ENCODE results near the gene LRRTM1. TPM values are rescaled to one million over a fixed set of nuclear protein-coding genes. Genes with fewer than 3 reads are reported as not detected.

Gene LRRTM1
- total and polyA plus RNA-seq, 9 donors: 0.27 to 1.7 (median 0.64) TPM

DNA sequence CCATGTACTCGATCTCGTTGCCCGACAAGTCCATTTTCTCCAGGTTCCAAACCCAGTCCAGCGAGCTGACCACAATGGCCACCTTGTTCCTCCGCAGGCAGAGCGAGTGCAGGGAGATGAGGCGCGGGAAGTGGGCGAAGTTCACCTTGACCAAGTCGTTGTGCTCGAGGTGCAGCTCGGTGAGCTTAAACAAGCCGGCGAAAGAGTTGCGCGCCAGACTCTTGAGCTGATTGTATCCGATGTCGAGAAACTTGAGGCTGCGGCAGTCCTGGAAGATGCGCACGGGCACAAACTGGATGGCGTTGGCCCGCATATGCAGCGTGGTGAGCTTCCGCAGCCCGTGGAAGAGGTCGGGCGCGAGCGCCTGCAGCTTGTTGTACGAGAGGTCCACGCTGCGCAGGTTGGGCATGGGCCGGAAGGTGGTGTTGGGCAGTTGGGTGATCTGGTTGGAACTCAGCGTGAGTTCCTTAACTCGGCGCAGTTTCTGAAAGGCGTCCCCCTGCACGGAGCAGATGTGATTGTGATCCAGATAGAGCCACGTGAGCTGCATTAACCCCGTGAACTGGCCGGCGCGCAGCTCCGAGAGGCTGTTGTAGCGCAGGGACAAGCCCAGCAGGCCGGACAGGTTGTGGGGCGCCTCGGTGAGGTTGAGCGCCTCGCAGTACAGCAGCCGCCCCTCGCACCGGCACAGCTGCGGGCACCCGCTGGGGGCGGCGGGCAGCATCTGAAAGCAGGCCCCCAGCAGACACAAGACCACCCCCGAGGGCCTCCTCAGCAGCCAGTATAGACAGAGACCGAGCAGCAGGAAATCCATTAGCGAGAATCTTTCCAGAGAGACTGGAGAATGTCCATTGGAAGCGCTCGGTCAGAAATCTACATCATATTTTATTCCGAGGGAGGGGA lies 1.3 kb downstream of the LRRTM1 start:
- Histone ChIP-seq H3K9me3 (replicated peaks; ENCODE audit: control insufficient read depth, low read depth, low read length) (no peaks in the 10 kb centered on the region), H3K36me3 (ENCODE audit: control insufficient read depth, insufficient read depth, low read length) (no peaks in the 10 kb centered on the region), H3K4me3 (ENCODE audit: low read length) (peak overlapping the region; percentile 34), H3K27ac (ENCODE audit: low read length) (no peak overlapping the region), H3K4me1 (ENCODE audit: control insufficient read depth, insufficient read depth, low read length) (peaks cover 20% of the 10 kb centered on the region), H3K27me3 (ENCODE audit: control insufficient read depth, insufficient read depth, low read length) (peaks cover 56% of the 10 kb centered on the region)
- DNase-seq: no peak
- WGBS (ENCODE audit: insufficient coverage): under 1% methylated on average over 58 of the region's 64 CpGs

DNA sequence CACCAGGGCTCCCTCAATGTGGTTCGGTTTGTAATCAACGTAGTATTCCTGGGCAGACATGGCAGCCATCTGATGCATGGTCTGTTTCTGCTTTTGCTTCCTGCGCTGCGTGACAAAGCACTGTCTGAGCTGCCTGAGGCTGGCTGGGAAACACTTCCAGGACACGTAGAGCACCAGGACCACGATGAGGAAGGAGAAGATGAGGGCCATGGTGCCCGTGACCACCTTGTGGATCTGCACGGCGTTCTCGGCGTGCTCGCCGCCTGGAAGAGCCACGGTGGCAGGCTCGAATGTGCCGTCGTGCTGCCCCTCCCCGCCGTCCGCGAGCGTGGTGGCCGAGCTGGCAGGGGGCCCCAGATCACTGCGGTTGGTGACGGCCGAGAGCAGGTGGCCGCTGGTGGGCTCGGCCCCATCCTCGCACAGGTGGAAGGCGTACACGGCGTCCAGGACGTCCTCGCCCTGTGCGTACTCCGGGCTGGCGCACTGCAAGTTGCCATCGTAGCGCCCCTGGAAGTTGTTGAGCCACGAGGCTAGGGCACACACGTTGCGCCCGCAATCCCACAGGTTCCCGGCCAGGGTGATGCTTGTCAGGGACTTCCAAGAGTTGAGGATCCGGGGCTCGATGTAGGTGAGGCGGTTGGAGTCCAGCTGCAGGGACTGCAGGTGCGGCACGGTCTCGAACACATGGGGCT lies 2.1 kb downstream of the LRRTM1 start:
- no peaks in the 10 kb centered on the region for H3K36me3 ChIP-seq (ENCODE audit: control insufficient read depth, insufficient read depth, low read length)
- peaks cover 56% of the 10 kb centered on the region for H3K27me3 ChIP-seq (ENCODE audit: control insufficient read depth, insufficient read depth, low read length)
- H3K4me3 ChIP-seq (ENCODE audit: low read length): no peak overlapping the region
- no peak for DNase-seq
- no peak overlapping the region for H3K27ac ChIP-seq (ENCODE audit: low read length)
- H3K9me3 ChIP-seq (replicated peaks; ENCODE audit: control insufficient read depth, low read depth, low read length): no peaks in the 10 kb centered on the region
- WGBS (ENCODE audit: insufficient coverage): 2% methylated on average over 49 of the region's 50 CpGs
- H3K4me1 ChIP-seq (ENCODE audit: control insufficient read depth, insufficient read depth, low read length): peaks cover 20% of the 10 kb centered on the region

DNA sequence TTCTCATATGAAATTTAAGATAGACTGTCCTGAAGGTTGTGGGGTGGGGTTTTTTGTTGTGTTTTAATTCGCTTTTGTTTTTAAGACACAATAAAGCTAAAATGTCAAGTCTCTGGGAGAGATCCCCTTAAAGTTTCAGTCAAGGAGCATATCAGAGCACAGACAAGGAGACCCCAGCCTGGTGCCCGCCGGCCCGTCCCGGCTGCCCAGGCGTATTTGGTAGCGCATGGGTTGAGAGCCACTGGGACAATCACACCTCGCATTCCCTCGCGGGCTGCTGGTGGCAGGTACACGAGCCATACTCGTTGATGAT lies 2.6 kb downstream of the LRRTM1 start:
- no peak overlapping the region for H3K4me3 ChIP-seq (ENCODE audit: low read length)
- H3K9me3 ChIP-seq (replicated peaks; ENCODE audit: control insufficient read depth, low read depth, low read length): no peaks in the 10 kb centered on the region
- no peaks in the 10 kb centered on the region for H3K36me3 ChIP-seq (ENCODE audit: control insufficient read depth, insufficient read depth, low read length)
- WGBS (ENCODE audit: insufficient coverage): 21% methylated on average over 11 of the region's 12 CpGs
- DNase-seq: no peak
- no peak overlapping the region for H3K27ac ChIP-seq (ENCODE audit: low read length)
- H3K4me1 ChIP-seq (ENCODE audit: control insufficient read depth, insufficient read depth, low read length): peaks cover 20% of the 10 kb centered on the region
- peaks cover 56% of the 10 kb centered on the region for H3K27me3 ChIP-seq (ENCODE audit: control insufficient read depth, insufficient read depth, low read length)

DNA sequence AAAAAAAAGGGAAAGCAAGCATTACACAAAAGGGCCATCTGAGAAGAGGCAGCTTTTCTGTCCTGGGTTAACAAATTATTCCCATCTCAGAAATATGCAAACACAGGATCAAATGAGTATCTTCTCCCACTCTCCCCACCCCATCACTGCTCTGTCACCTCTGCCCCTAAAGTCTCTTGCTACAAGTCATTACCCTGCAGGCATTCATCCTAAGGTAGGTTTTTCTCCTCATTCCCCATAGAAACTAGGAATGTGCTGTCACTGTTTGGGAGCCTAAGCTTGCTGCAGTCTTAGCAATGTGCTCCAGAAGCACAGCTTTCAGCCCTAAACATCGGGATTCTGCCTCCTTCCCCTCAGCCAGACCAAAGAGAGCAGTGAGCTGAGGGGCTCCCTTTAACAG lies 3.6 kb downstream of the LRRTM1 start:
- peaks cover 52% of the 10 kb centered on the region for H3K27me3 ChIP-seq (ENCODE audit: control insufficient read depth, insufficient read depth, low read length)
- no CpG with 5 or more reads among the region's 1 CpG for WGBS (ENCODE audit: insufficient coverage)

GRCh38 chr2:80300346-80300745 lies 4.2 kb downstream of the LRRTM1 start:
- no peak overlapping the region for H3K27ac ChIP-seq (ENCODE audit: low read length)
- H3K4me1 ChIP-seq (ENCODE audit: control insufficient read depth, insufficient read depth, low read length): peaks cover 20% of the 10 kb centered on the region
- H3K36me3 ChIP-seq (ENCODE audit: control insufficient read depth, insufficient read depth, low read length): no peaks in the 10 kb centered on the region
- no peak for DNase-seq
- no peaks in the 10 kb centered on the region for H3K9me3 ChIP-seq (replicated peaks; ENCODE audit: control insufficient read depth, low read depth, low read length)
- H3K4me3 ChIP-seq (ENCODE audit: low read length): no peak overlapping the region
- no CpG with 5 or more reads among the region's 1 CpG for WGBS (ENCODE audit: insufficient coverage)
- H3K27me3 ChIP-seq (ENCODE audit: control insufficient read depth, insufficient read depth, low read length): peaks cover 48% of the 10 kb centered on the region

More for the DNA sequence above, 3.6 kb downstream of the LRRTM1 start:
- no peaks in the 10 kb centered on the region for H3K9me3 ChIP-seq (replicated peaks; ENCODE audit: control insufficient read depth, low read depth, low read length)
- H3K4me3 ChIP-seq (ENCODE audit: low read length): no peak overlapping the region
- no peak overlapping the region for H3K27ac ChIP-seq (ENCODE audit: low read length)
- no peak for DNase-seq
- H3K4me1 ChIP-seq (ENCODE audit: control insufficient read depth, insufficient read depth, low read length): peaks cover 20% of the 10 kb centered on the region
- no peaks in the 10 kb centered on the region for H3K36me3 ChIP-seq (ENCODE audit: control insufficient read depth, insufficient read depth, low read length)

GRCh38 chr2:80299661-80300060 lies 4.9 kb downstream of the LRRTM1 start:
- DNase-seq: no peak
- Histone ChIP-seq H3K27me3 (ENCODE audit: control insufficient read depth, insufficient read depth, low read length) (peaks cover 41% of the 10 kb centered on the region), H3K4me3 (ENCODE audit: low read length) (no peak overlapping the region), H3K36me3 (ENCODE audit: control insufficient read depth, insufficient read depth, low read length) (no peaks in the 10 kb centered on the region), H3K27ac (ENCODE audit: low read length) (no peak overlapping the region), H3K4me1 (ENCODE audit: control insufficient read depth, insufficient read depth, low read length) (peaks cover 20% of the 10 kb centered on the region), H3K9me3 (replicated peaks; ENCODE audit: control insufficient read depth, low read depth, low read length) (no peaks in the 10 kb centered on the region)
- no CpG with 5 or more reads among the region's 5 CpGs for WGBS (ENCODE audit: insufficient coverage)

GRCh38 chr2:80298954-80299353 lies 5.6 kb downstream of the LRRTM1 start:
- peaks cover 17% of the 10 kb centered on the region for H3K4me1 ChIP-seq (ENCODE audit: control insufficient read depth, insufficient read depth, low read length)
- H3K4me3 ChIP-seq (ENCODE audit: low read length): no peak overlapping the region
- WGBS (ENCODE audit: insufficient coverage): no CpG with 5 or more reads among the region's 3 CpGs
- H3K27ac ChIP-seq (ENCODE audit: low read length): no peak overlapping the region
- H3K27me3 ChIP-seq (ENCODE audit: control insufficient read depth, insufficient read depth, low read length): peaks cover 35% of the 10 kb centered on the region
- no peaks in the 10 kb centered on the region for H3K9me3 ChIP-seq (replicated peaks; ENCODE audit: control insufficient read depth, low read depth, low read length)
- no peak for DNase-seq
- H3K36me3 ChIP-seq (ENCODE audit: control insufficient read depth, insufficient read depth, low read length): no peaks in the 10 kb centered on the region

- Histone ChIP-seq H3K27ac (ENCODE audit: low read length) (no peak overlapping the region), H3K27me3 (ENCODE audit: control insufficient read depth, insufficient read depth, low read length) (no peaks in the 10 kb centered on the region), H3K36me3 (ENCODE audit: control insufficient read depth, insufficient read depth, low read length) (no peaks in the 10 kb centered on the region), H3K9me3 (replicated peaks; ENCODE audit: control insufficient read depth, low read depth, low read length) (no peaks in the 10 kb centered on the region), H3K4me1 (ENCODE audit: control insufficient read depth, insufficient read depth, low read length) (no peaks in the 10 kb centered on the region), H3K4me3 (ENCODE audit: low read length) (no peak overlapping the region)
- DNase-seq: no peak
Measured at GRCh38 chr2:80293039-80293438, 11.5 kb downstream of the LRRTM1 start.

GRCh38 chr2:80292474-80292873 lies 12.1 kb downstream of the LRRTM1 start:
- no peak for DNase-seq
- H3K27ac ChIP-seq (ENCODE audit: low read length): no peak overlapping the region
- no CpG with 5 or more reads among the region's 3 CpGs for WGBS (ENCODE audit: insufficient coverage)

DNA sequence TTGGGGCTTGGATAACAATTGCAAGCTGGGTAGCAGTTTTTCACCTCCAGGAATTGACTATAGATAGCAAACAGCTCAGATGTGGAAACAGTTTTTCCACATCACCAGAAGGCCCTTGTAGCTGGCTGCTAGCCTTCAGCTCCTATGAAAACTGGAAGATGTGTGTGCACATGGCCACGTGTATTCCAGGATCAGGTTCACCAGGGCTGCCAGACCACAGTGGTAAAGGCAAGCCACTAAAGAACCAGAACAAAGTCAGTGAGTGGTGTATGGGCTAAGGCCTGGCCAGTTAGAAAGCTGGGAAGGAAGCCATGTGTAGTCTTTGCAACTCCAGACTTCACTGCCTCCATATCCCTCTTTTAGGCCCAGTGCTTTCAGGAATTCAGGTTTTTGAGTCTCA lies 12.9 kb downstream of the LRRTM1 start:
- no peak for DNase-seq
- H3K4me3 ChIP-seq (ENCODE audit: low read length): no peak overlapping the region
- H3K4me1 ChIP-seq (ENCODE audit: control insufficient read depth, insufficient read depth, low read length): no peaks in the 10 kb centered on the region
- no peaks in the 10 kb centered on the region for H3K27me3 ChIP-seq (ENCODE audit: control insufficient read depth, insufficient read depth, low read length)
- no peaks in the 10 kb centered on the region for H3K36me3 ChIP-seq (ENCODE audit: control insufficient read depth, insufficient read depth, low read length)
- H3K27ac ChIP-seq (ENCODE audit: low read length): no peak overlapping the region
- 29% methylated on average over 1 of the region's 1 CpG for WGBS (ENCODE audit: insufficient coverage)
- no peaks in the 10 kb centered on the region for H3K9me3 ChIP-seq (replicated peaks; ENCODE audit: control insufficient read depth, low read depth, low read length)

More at GRCh38 chr2:80292474-80292873, 12.1 kb downstream of the LRRTM1 start:
- Histone ChIP-seq H3K9me3 (replicated peaks; ENCODE audit: control insufficient read depth, low read depth, low read length) (no peaks in the 10 kb centered on the region), H3K27me3 (ENCODE audit: control insufficient read depth, insufficient read depth, low read length) (no peaks in the 10 kb centered on the region), H3K4me3 (ENCODE audit: low read length) (no peak overlapping the region), H3K4me1 (ENCODE audit: control insufficient read depth, insufficient read depth, low read length) (no peaks in the 10 kb centered on the region), H3K36me3 (ENCODE audit: control insufficient read depth, insufficient read depth, low read length) (no peaks in the 10 kb centered on the region)
